Upper lobe of left lung (tissue), 6 donors: ENCODE data around the gene CEP135. TPM values are rescaled to one million over a fixed set of nuclear protein-coding genes. Genes with fewer than 3 reads are reported as not detected.

Experiments
- ATAC-seq, 2 donors: fragments of 200-7000 bp; cut with Tn5 transposase; one replicate each; pipeline ENCODE4 v1.9.1; 2022; ENCODE audit warnings: mild to moderate bottlenecking in 2 of 2, moderate library complexity in 2 of 2; ENCODE audit not compliant: low FRiP score in 2 of 2
- DNase-seq, 2 donors: peaks; one replicate each; pipeline ENCODE4 v3.0.0-alpha.2; 2019 to 2020
- H3K27ac ChIP-seq, 4 donors: fragments of 200-600 bp; sonication (generic); one replicate each; pipeline ENCODE4 v1.5.1; 2016 to 2019
- H3K27me3 ChIP-seq, 4 donors: fragments of 200-600 bp; sonication (generic); one replicate each; pipeline ENCODE4 v1.5.1; 2017 to 2019
- H3K36me3 ChIP-seq, 4 donors: fragments of 200-600 bp; sonication (generic); one replicate each; pipeline ENCODE4 v1.5.1; 2016 to 2019
- H3K4me1 ChIP-seq, 4 donors: fragments of 200-600 bp; sonication (generic); one replicate each; pipeline ENCODE4 v1.5.1; 2018 to 2019
- H3K4me3 ChIP-seq, 4 donors: fragments of 200-600 bp; sonication (generic); one replicate each; pipeline ENCODE4 v1.5.1; 2017 to 2019; ENCODE audit warnings: mild to moderate bottlenecking in 2 of 4, moderate library complexity in 1 of 4
- H3K9me3 ChIP-seq, 4 donors: fragments of 200-600 bp; sonication (generic); one replicate each; pipeline ENCODE4 v1.5.1; 2018 to 2019
- CTCF ChIP-seq, 6 experiments: fragments of 450-650 bp in 4 of 6; fragments of 200-600 bp in 2 of 6; sonication (generic) in 2 of 6; IDR thresholded peaks; one replicate each; pipeline ENCODE4 v1.5.1; 2016 to 2019; ENCODE audit warnings: antibody characterized with exemption in 6 of 6
- EP300 ChIP-seq, 4 donors: sonication (generic); formaldehyde crosslinking; IDR thresholded peaks; one replicate each; pipeline ENCODE4 v1.5.1; 2017; ENCODE audit warnings: antibody characterized with exemption in 4 of 4, control low read depth in 2 of 4
- POLR2A ChIP-seq, 4 donors: fragments of 450-650 bp; IDR thresholded peaks; one replicate each; pipeline ENCODE4 v1.5.1; 2016 to 2017; ENCODE audit warnings: antibody characterized with exemption in 4 of 4, mild to moderate bottlenecking in 2 of 4
- POLR2AphosphoS5 ChIP-seq, 2 donors: sonication (generic); formaldehyde crosslinking; IDR thresholded peaks; one replicate each; pipeline ENCODE4 v1.5.1; 2017; ENCODE audit warnings: antibody characterized with exemption in 2 of 2
- WGBS, 2 donors: methylation state at CpG; one replicate each; pipeline ENCODE4 v1.1.5; 2017 to 2018; 5-methylcytosine and 5-hydroxymethylcytosine counted together
- total RNA-seq, 6 donors: library from RNA; depleted of rRNA in 4 of 6; stranded (reverse); fragments of >200 nt in 4 of 6; gene quantifications; one replicate each; pipeline versions ENCODE4 v1.1.0 to v1.2.1, GENCODE V29; 2016 to 2021
- donor health status: DM: no; HTN: no; CAD: no; lungs with moderate emphysema.
- donor health status: DM: no; HTN: yes; CAD: no; lungs with severe emphysema.

Gene CEP135
- total RNA-seq, 6 donors from 2014 or later = 4.7 to 14.1 (median 8.4) TPM

DNA sequence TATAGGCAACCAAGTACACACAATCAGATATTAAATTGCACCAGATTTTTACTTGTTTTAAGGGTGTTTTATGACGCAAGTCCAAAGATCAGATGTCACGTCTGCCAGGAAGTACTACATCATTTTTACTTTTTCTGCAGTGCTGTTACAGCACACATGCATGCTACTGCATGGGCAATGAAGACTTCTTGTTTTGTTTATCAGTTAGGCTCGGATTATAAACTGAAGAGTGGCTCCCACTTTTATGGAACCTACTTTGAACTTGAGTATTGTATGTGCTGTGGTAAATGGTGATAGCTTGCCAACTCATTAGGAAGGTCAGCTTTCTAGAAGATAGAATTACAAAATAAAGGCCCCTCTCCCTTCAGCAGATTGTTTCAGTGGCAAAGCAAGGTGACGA lies 131.6 kb downstream of the CEP135 start:
- no peaks in the 10 kb centered on the region for H3K27me3 ChIP-seq
- no peaks in the 10 kb centered on the region for H3K4me1 ChIP-seq
- ATAC-seq (no peak), DNase-seq (no peak)
- H3K9me3 ChIP-seq = no peaks in the 10 kb centered on the region
- TF ChIP-seq EP300 (IDR thresholded peaks at IDR 0.05) = no peak
- no peak for TF ChIP-seq CTCF (IDR thresholded peaks at IDR 0.05)
- no peak for TF ChIP-seq POLR2A (IDR thresholded peaks at IDR 0.05)
- no peak for TF ChIP-seq POLR2AphosphoS5 (IDR thresholded peaks at IDR 0.05)
- H3K4me3 ChIP-seq = no peak overlapping the region
- no peak overlapping the region for H3K27ac ChIP-seq
- 73 to 78% methylated on average over 4 of the region's 4 CpGs for WGBS, 2 donors
- H3K36me3 ChIP-seq = no peaks in the 10 kb centered on the region

GRCh38 chr4:56082829-56083228 lies 134.1 kb downstream of the CEP135 start:
- Histone ChIP-seq H3K4me1 (no peaks in the 10 kb centered on the region), H3K27ac (no peak overlapping the region), H3K9me3 (no peaks in the 10 kb centered on the region), H3K36me3 (no peaks in the 10 kb centered on the region), H3K27me3 (no peaks in the 10 kb centered on the region), H3K4me3 (no peak overlapping the region)
- no peak for ATAC-seq
- DNase-seq = no peak
- TF ChIP-seq POLR2A (IDR thresholded peaks at IDR 0.05) (no peak), EP300 (IDR thresholded peaks at IDR 0.05) (no peak), POLR2AphosphoS5 (IDR thresholded peaks at IDR 0.05) (no peak), CTCF (IDR thresholded peaks at IDR 0.05) (no peak)

Other genes with a start within 250 kb of the CEP135 start
- gene EXOC1L, start 129.2 kb upstream of the CEP135 start, total RNA-seq = not detected
- 10 to 100 TPM; 19.1 to 44.2 (median 32.4) TPM for gene EXOC1, start 95.3 kb upstream of the CEP135 start, total RNA-seq